ENCODE data around the gene MTNR1A. TPM values are rescaled to one million over a fixed set of nuclear protein-coding genes. Genes with fewer than 3 reads are reported as not detected.

The MTNR1A gene
- total and polyA plus RNA-seq, 5 donors from 2014 or later, result not detected

GRCh38 chr4:186593587-186593973, 38.2 kb upstream of the MTNR1A start:
- Histone ChIP-seq H3K4me3 (ENCODE audit: low read depth, low read length) (no peak overlapping the region), H3K4me1 (ENCODE audit: control insufficient read depth, insufficient read depth, low read length, poor library complexity, severe bottlenecking) (no peaks in the 10 kb centered on the region), H3K9me3 (ENCODE audit: control insufficient read depth in 2 of 2, low read length in 2 of 2) (no peaks in the 10 kb centered on the region), H3K36me3 (ENCODE audit: control insufficient read depth, insufficient read depth, low read length) (no peaks in the 10 kb centered on the region), H3K27me3 (ENCODE audit: control insufficient read depth, insufficient read depth, low read length) (no peaks in the 10 kb centered on the region), H3K27ac (ENCODE audit: insufficient read depth, low read length, poor library complexity, severe bottlenecking) (no peak overlapping the region)
- Mint-ChIP-seq H3K4me1 (no peaks in the 10 kb centered on the region), H3K36me3 (no peaks in the 10 kb centered on the region), H3K9me3 (peaks cover 0 to 2% (median 0%) of the 10 kb centered on the region in 7 donors), H3K4me3 (no peak overlapping the region), H3K27ac (no peak overlapping the region), H3K27me3 (no peaks in the 10 kb centered on the region)
- DNase-seq, result no peak
- ATAC-seq (ENCODE audit: low read depth in 2 of 2), result no peak

- DNase-seq, result no peak
- Histone ChIP-seq H3K27me3 (ENCODE audit: control insufficient read depth, insufficient read depth, low read length) (no peaks in the 10 kb centered on the region), H3K9me3 (ENCODE audit: control insufficient read depth in 2 of 2, low read length in 2 of 2) (no peaks in the 10 kb centered on the region), H3K27ac (ENCODE audit: insufficient read depth, low read length, poor library complexity, severe bottlenecking) (no peak overlapping the region), H3K4me3 (ENCODE audit: low read depth, low read length) (no peak overlapping the region), H3K36me3 (ENCODE audit: control insufficient read depth, insufficient read depth, low read length) (no peaks in the 10 kb centered on the region), H3K4me1 (ENCODE audit: control insufficient read depth, insufficient read depth, low read length, poor library complexity, severe bottlenecking) (no peaks in the 10 kb centered on the region)
- no peaks in the 10 kb centered on the region for H3K4me1 Mint-ChIP-seq
- no peaks in the 10 kb centered on the region for H3K27me3 Mint-ChIP-seq
- H3K27ac Mint-ChIP-seq, result no peak overlapping the region
- H3K4me3 Mint-ChIP-seq, result no peak overlapping the region
- no peaks in the 10 kb centered on the region for H3K36me3 Mint-ChIP-seq
- peaks cover 0 to 2% (median 0%) of the 10 kb centered on the region in 7 donors for H3K9me3 Mint-ChIP-seq
- no peak for ATAC-seq (ENCODE audit: low read depth in 2 of 2)
These were observed 37.7 kb upstream of the MTNR1A start for GRCh38 chr4:186592966-186593586.

- Histone ChIP-seq H3K27me3 (ENCODE audit: control insufficient read depth, insufficient read depth, low read length) (no peaks in the 10 kb centered on the region), H3K4me3 (ENCODE audit: low read depth, low read length) (no peak overlapping the region), H3K27ac (ENCODE audit: insufficient read depth, low read length, poor library complexity, severe bottlenecking) (no peak overlapping the region), H3K4me1 (ENCODE audit: control insufficient read depth, insufficient read depth, low read length, poor library complexity, severe bottlenecking) (no peaks in the 10 kb centered on the region), H3K9me3 (ENCODE audit: control insufficient read depth in 2 of 2, low read length in 2 of 2) (no peaks in the 10 kb centered on the region), H3K36me3 (ENCODE audit: control insufficient read depth, insufficient read depth, low read length) (no peaks in the 10 kb centered on the region)
- DNase-seq (no peak), ATAC-seq (ENCODE audit: low read depth in 2 of 2) (no peak)
- H3K36me3 Mint-ChIP-seq, result no peaks in the 10 kb centered on the region
- H3K4me1 Mint-ChIP-seq, result no peaks in the 10 kb centered on the region
- H3K4me3 Mint-ChIP-seq, result no peak overlapping the region
- no peaks in the 10 kb centered on the region for H3K9me3 Mint-ChIP-seq
- no peaks in the 10 kb centered on the region for H3K27me3 Mint-ChIP-seq
- no peak overlapping the region for H3K27ac Mint-ChIP-seq
These were observed 37.1 kb upstream of the MTNR1A start for GRCh38 chr4:186592445-186592844.

GRCh38 chr4:186591651-186592050, 36.3 kb upstream of the MTNR1A start:
- no peaks in the 10 kb centered on the region for H3K9me3 ChIP-seq (ENCODE audit: control insufficient read depth in 2 of 2, low read length in 2 of 2)
- no peak overlapping the region for H3K4me3 ChIP-seq (ENCODE audit: low read depth, low read length)
- Mint-ChIP-seq H3K9me3 (no peaks in the 10 kb centered on the region), H3K4me1 (no peaks in the 10 kb centered on the region), H3K27ac (no peak overlapping the region), H3K27me3 (peaks cover under 1% of the 10 kb centered on the region), H3K4me3 (no peak overlapping the region), H3K36me3 (no peaks in the 10 kb centered on the region)
- ATAC-seq (ENCODE audit: low read depth in 2 of 2) (no peak), DNase-seq (no peak)
- H3K4me1 ChIP-seq (ENCODE audit: control insufficient read depth, insufficient read depth, low read length, poor library complexity, severe bottlenecking), result no peaks in the 10 kb centered on the region
- no peaks in the 10 kb centered on the region for H3K36me3 ChIP-seq (ENCODE audit: control insufficient read depth, insufficient read depth, low read length)
- H3K27ac ChIP-seq (ENCODE audit: insufficient read depth, low read length, poor library complexity, severe bottlenecking), result no peak overlapping the region
- no peaks in the 10 kb centered on the region for H3K27me3 ChIP-seq (ENCODE audit: control insufficient read depth, insufficient read depth, low read length)

- Mint-ChIP-seq H3K4me3 (no peak overlapping the region), H3K27me3 (peaks cover 6% of the 10 kb centered on the region), H3K27ac (no peak overlapping the region), H3K36me3 (no peaks in the 10 kb centered on the region), H3K4me1 (no peaks in the 10 kb centered on the region), H3K9me3 (no peaks in the 10 kb centered on the region)
- H3K9me3 ChIP-seq (ENCODE audit: control insufficient read depth in 2 of 2, low read length in 2 of 2), result no peaks in the 10 kb centered on the region
- H3K27me3 ChIP-seq (ENCODE audit: control insufficient read depth, insufficient read depth, low read length), result no peaks in the 10 kb centered on the region
- no peak for ATAC-seq (ENCODE audit: low read depth in 2 of 2)
- no peaks in the 10 kb centered on the region for H3K36me3 ChIP-seq (ENCODE audit: control insufficient read depth, insufficient read depth, low read length)
- no peak overlapping the region for H3K27ac ChIP-seq (ENCODE audit: insufficient read depth, low read length, poor library complexity, severe bottlenecking)
- no peak overlapping the region for H3K4me3 ChIP-seq (ENCODE audit: low read depth, low read length)
- DNase-seq, result no peak
- H3K4me1 ChIP-seq (ENCODE audit: control insufficient read depth, insufficient read depth, low read length, poor library complexity, severe bottlenecking), result no peaks in the 10 kb centered on the region
These were observed 33.1 kb upstream of the MTNR1A start for GRCh38 chr4:186588503-186588902.

- H3K27ac Mint-ChIP-seq, result no peak overlapping the region
- no peak overlapping the region for H3K4me3 ChIP-seq (ENCODE audit: low read depth, low read length)
- H3K36me3 Mint-ChIP-seq, result no peaks in the 10 kb centered on the region
- ATAC-seq (ENCODE audit: low read depth in 2 of 2) (no peak), DNase-seq (peak; percentile 32 to 49 (median 35))
- no peaks in the 10 kb centered on the region for H3K36me3 ChIP-seq (ENCODE audit: control insufficient read depth, insufficient read depth, low read length)
- H3K27me3 ChIP-seq (ENCODE audit: control insufficient read depth, insufficient read depth, low read length), result no peaks in the 10 kb centered on the region
- H3K4me1 ChIP-seq (ENCODE audit: control insufficient read depth, insufficient read depth, low read length, poor library complexity, severe bottlenecking), result no peaks in the 10 kb centered on the region
- H3K4me1 Mint-ChIP-seq, result no peaks in the 10 kb centered on the region
- no peaks in the 10 kb centered on the region for H3K9me3 ChIP-seq (ENCODE audit: control insufficient read depth in 2 of 2, low read length in 2 of 2)
- H3K9me3 Mint-ChIP-seq, result peaks cover 0 to 2% (median 0%) of the 10 kb centered on the region in 7 donors
- peaks cover 6% of the 10 kb centered on the region for H3K27me3 Mint-ChIP-seq
- H3K27ac ChIP-seq (ENCODE audit: insufficient read depth, low read length, poor library complexity, severe bottlenecking), result no peak overlapping the region
- H3K4me3 Mint-ChIP-seq, result no peak overlapping the region
These were observed 32.1 kb upstream of the MTNR1A start for GRCh38 chr4:186587416-186588018.

GRCh38 chr4:186586205-186586604, 30.8 kb upstream of the MTNR1A start:
- Histone ChIP-seq H3K4me1 (ENCODE audit: control insufficient read depth, insufficient read depth, low read length, poor library complexity, severe bottlenecking) (no peaks in the 10 kb centered on the region), H3K4me3 (ENCODE audit: low read depth, low read length) (no peak overlapping the region), H3K36me3 (ENCODE audit: control insufficient read depth, insufficient read depth, low read length) (no peaks in the 10 kb centered on the region), H3K27ac (ENCODE audit: insufficient read depth, low read length, poor library complexity, severe bottlenecking) (no peak overlapping the region), H3K27me3 (ENCODE audit: control insufficient read depth, insufficient read depth, low read length) (no peaks in the 10 kb centered on the region), H3K9me3 (ENCODE audit: control insufficient read depth in 2 of 2, low read length in 2 of 2) (no peaks in the 10 kb centered on the region)
- Mint-ChIP-seq H3K27me3 (peaks cover 6% of the 10 kb centered on the region), H3K4me1 (no peaks in the 10 kb centered on the region), H3K4me3 (no peak overlapping the region), H3K9me3 (peaks cover 0 to 5% (median 1%) of the 10 kb centered on the region in 7 donors), H3K27ac (no peak overlapping the region), H3K36me3 (no peaks in the 10 kb centered on the region)
- ATAC-seq (ENCODE audit: low read depth in 2 of 2), result no peak
- DNase-seq, result no peak

- Histone ChIP-seq H3K27ac (ENCODE audit: insufficient read depth, low read length, poor library complexity, severe bottlenecking) (no peak overlapping the region), H3K9me3 (ENCODE audit: control insufficient read depth in 2 of 2, low read length in 2 of 2) (no peaks in the 10 kb centered on the region), H3K4me3 (ENCODE audit: low read depth, low read length) (no peak overlapping the region), H3K4me1 (ENCODE audit: control insufficient read depth, insufficient read depth, low read length, poor library complexity, severe bottlenecking) (no peaks in the 10 kb centered on the region), H3K27me3 (ENCODE audit: control insufficient read depth, insufficient read depth, low read length) (no peaks in the 10 kb centered on the region), H3K36me3 (ENCODE audit: control insufficient read depth, insufficient read depth, low read length) (no peaks in the 10 kb centered on the region)
- no peaks in the 10 kb centered on the region for H3K36me3 Mint-ChIP-seq
- no peak overlapping the region for H3K4me3 Mint-ChIP-seq
- ATAC-seq (ENCODE audit: low read depth in 2 of 2) (no peak), DNase-seq (no peak)
- no peaks in the 10 kb centered on the region for H3K4me1 Mint-ChIP-seq
- H3K9me3 Mint-ChIP-seq, result peaks cover 0 to 5% (median 1%) of the 10 kb centered on the region in 7 donors
- H3K27ac Mint-ChIP-seq, result no peak overlapping the region
- peaks cover 6% of the 10 kb centered on the region for H3K27me3 Mint-ChIP-seq
These were observed 29.5 kb upstream of the MTNR1A start for GRCh38 chr4:186584912-186585311.
